GM12865 (cell line): ENCODE measurements around the gene SRC.

ENCODE experiments used
- DNase-seq: peaks from one replicate; pipeline ENCODE4 v3.0.0; 2010; ENCODE audit warnings: low read depth
- H3K4me3 ChIP-seq: 2 replicates; pipeline ENCODE4 v1.5.1; 2011; ENCODE audit warnings: mild to moderate bottlenecking, low read depth, low read length, control low read depth
- CTCF ChIP-seq: IDR thresholded peaks from 2 replicates; pipeline ENCODE4 v1.5.1; 2011; ENCODE audit warnings: low read length, control low read depth, low read depth, inconsistent platforms; ENCODE audit not compliant: insufficient read depth; ENCODE audit errors: missing control alignments

The SRC gene

DNA sequence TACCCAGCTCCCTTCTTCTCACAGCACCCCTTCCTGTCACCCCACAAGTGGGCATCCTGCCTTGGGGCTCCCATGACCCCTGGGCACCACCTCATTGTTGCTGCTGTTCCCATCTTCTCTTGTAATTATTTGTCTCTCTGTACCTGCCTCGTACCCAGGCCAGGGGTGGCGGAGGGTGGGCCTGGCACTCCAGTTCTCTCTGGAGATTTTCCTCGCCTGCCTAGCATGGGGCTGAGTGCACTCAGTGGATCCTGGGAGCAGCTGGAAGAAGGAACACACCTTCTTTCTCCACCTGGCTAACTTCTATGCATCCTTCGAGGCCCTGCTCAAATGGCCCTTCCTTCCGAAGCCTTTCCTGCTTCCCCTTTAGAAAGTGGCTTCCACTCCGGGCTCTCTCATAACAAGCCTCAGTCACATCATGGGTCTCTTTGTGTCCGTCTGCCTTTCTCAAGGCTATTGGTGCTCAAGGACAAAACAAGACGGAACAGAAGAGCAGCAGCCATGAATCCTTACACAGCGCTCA, 79.2 kb downstream of the SRC start:
- H3K4me3 ChIP-seq = no peak overlapping the region
- TF ChIP-seq CTCF = no peak
- no peak for DNase-seq

- TF ChIP-seq CTCF = no peak
- no peak for DNase-seq
- H3K4me3 ChIP-seq = no peak overlapping the region
Measured at GRCh38 chr20:37426106-37426505, 80.2 kb downstream of the SRC start.

DNA sequence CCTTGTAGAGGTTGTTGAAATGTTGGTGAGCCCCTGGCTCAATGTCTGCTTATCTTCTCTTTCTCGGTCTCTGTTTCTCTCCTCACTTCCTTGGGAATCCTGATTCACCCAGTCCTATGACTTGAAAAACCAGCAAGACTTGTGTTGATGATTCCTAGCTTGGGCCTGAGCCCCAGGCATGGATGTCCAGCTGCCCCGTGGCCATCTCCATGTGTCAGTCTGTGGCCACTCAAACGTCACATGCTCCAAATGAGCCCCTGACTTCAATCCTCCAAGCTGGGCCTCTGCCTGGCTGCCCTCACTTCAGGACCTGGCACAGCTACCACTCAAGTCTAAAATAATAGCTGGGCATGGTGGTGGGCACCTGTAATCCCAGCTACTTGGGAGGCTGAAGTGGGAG, 81.0 kb downstream of the SRC start:
- no peak overlapping the region for H3K4me3 ChIP-seq
- DNase-seq = no peak
- TF ChIP-seq CTCF = no peak

DNA sequence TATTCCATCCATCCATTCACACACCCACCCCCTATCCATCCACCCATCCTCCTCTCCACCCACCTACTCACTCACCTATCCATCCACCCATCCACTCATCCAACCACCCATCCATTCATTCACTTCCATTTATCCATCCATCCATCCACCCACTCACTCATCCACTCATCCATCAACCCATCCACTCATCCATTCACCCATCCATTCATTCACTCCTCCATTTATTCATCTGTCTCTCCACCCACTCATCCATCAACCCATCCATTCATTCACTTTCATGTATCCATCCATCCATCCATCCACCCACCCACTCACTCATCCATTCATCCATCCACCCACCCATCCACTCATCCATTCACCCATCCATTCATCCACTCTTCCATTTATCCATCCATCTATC, 84.1 kb downstream of the SRC start:
- DNase-seq = no peak
- no peak overlapping the region for H3K4me3 ChIP-seq
- TF ChIP-seq CTCF = no peak

DNA sequence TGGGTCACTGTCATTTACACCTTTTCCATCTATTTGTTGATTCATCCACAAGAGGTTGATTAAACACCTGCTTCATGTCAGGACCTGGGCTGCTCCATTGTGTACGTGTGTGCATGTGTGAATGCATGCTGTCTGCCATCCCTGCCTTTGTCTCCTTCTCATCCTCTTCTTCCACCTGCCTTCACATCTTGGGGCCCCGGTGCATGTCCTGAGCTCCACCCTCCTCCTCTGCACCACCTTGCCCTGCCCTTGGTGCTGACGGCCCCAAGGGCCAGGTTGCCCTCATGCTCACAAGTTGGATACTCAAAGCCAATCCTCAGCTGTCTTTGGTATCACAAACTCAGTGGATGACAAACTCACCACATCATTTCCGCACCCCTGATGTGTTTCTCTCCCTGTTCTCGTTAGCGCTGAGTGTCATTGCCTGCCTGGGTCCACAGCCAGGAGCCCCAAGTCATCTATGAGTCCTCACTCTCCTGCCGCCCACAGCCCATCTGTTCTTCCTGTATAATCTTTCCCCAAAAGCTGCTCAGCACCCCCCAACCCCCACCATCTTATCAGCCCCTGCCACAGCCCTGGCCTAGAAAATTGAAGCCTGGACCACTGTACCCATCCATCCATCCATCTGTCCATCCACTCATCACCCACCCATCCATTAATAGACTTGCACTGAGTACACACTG, 85.0 kb downstream of the SRC start:
- no peak for DNase-seq
- TF ChIP-seq CTCF = no peak
- no peak overlapping the region for H3K4me3 ChIP-seq

- TF ChIP-seq CTCF = no peak
- DNase-seq = no peak
Measured at GRCh38 chr20:37431786-37432185, 85.8 kb downstream of the SRC start.

DNA sequence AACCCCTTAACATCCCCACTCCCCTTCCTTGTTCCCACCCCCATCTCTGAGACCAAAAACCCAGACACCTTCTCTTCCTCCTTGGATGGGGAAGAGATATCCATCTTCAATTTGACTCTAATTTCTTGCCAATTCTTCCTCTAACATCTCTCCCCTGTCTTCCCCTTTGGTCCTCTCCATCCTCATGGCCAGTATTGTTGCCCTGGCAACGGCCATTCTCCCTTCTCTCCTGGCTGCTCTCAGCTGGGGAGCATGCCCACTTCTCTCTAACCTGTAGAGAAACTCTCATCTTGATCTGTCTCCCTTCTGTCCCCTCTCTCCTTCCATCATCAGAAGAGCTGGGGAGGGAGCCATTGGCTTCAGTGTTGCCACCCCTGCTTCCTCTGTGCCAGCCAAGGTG, 86.7 kb downstream of the SRC start:
- TF ChIP-seq CTCF = no peak
- H3K4me3 ChIP-seq = no peak overlapping the region
- DNase-seq = no peak

More at GRCh38 chr20:37431786-37432185, 85.8 kb downstream of the SRC start:
- H3K4me3 ChIP-seq = no peak overlapping the region
